GM11168 (cell line): Measurements from ENCODE around the gene ATP2A1.

Experiments used
- in situ Hi-C: fragments of 300-500 bp; cut with MboI; formaldehyde crosslinking; loops from one replicate; pipeline ENCODE4 v1.12.0; 2022; ENCODE audit warnings: low sequenced_read_pairs; ENCODE audit not compliant: unreplicated experiment

ATP2A1 gene

DNA sequence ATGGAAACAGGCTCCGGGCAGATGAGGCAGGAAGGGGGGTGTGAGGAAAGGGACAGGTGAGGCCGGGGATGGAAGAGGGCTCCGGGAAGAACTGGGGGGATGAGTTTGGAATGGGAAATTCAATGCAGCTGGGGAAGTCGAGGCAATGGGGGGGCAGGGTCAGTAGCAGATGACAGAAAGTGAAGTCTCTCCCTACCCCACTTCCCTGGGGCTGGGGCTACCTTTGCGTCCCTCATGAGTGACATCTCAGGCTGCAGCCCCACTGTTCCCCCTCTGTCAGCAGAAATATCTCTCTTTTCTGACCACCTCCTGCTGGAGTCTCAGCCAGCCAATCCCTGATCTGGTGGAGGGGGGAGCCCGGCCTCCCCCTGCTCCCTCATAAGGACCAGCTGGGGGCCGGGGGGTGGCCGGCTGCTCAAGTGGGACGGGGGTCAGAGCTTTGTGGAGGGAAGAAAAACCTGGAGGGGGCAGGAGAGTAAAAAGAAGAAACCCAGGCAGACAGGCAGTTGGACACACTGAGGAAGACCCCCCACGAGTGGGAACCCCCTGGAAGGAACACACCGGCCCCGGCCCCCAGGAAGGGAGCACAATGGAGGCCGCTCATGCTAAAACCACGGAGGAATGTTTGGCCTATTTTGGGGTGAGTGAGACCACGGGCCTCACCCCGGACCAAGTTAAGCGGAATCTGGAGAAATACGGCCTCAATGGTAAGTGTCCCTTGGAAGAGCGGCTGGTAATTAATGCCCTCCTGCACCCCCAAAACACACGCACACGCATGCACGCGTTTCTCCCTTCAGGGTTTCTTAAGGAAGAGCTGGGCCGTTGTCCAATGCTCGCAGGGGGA, at the start of gene ATP2A1:
TSS of gene ATP2A1 (plus strand) at position 406 of the 844 bp plus-strand sequence. CDS start at position 590, 184 bp downstream.
- in situ Hi-C loops: no loop called here

DNA sequence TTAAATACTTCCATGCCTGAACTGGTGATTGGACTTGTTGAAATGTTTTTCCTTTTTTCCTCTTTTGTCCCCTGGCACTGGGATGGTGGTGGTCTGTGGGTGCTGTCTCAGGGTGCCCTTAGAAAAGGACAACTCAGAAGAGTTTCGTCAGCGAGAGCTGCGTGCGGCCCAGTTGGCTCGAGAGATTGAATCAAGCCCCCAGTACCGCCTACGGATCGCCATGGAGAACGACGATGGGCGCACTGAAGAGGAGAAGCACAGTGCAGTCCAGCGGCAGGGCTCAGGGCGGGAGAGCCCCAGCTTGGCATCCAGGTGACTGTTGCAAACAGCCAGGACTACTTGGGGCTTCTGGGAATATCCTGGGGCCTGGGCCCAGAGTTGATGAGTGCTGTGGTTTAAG, 48.5 kb upstream of the ATP2A1 start:
- in situ Hi-C loops: loop anchor here (25.0 kb wide), 1 partner anchor 142 kb away; no protein-coding TSS in a partner anchor

DNA sequence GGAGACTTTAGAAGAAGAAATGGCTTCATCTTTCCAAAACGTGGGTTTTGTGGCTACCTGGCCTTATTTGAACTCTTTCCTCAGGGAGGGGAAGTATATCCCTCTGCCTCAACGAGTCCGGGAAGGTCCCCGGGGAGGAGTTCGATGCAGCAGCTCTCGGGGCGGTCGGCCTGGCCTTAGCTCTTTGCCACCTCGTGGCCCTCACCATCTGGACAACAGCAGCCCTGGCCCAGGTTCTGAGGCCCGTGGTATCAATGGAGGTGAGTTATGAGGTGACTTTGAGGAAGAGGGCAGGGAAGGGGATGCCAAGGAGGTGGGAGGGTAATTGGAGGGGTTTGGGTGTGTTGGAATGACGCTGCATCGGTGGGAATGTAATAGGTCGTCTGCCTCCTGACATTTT, 47.8 kb upstream of the ATP2A1 start:
- in situ Hi-C loops: loop anchor here (25.0 kb wide), 1 partner anchor 143 kb away; no protein-coding TSS in a partner anchor

DNA sequence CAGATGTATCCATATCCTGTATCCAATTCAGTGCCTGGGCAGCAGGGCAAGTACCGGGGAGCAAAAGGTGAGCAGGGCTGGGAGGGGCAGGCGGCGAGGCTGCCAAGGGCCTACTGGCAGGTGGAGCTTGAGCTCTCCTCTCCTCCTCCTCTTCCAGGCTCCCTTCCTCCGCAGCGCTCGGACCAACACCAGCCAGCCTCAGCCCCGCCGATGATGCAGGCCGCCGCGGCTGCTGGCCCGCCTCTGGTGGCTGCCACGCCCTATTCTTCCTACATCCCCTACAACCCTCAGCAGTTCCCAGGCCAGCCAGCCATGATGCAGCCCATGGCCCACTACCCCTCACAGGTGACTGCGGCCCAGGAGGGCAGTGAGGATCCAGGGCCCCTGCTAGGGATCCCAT, 43.9 kb upstream of the ATP2A1 start:
- in situ Hi-C loops: loop anchor here (25.0 kb wide), 1 partner anchor 147 kb away; no protein-coding TSS in a partner anchor

DNA sequence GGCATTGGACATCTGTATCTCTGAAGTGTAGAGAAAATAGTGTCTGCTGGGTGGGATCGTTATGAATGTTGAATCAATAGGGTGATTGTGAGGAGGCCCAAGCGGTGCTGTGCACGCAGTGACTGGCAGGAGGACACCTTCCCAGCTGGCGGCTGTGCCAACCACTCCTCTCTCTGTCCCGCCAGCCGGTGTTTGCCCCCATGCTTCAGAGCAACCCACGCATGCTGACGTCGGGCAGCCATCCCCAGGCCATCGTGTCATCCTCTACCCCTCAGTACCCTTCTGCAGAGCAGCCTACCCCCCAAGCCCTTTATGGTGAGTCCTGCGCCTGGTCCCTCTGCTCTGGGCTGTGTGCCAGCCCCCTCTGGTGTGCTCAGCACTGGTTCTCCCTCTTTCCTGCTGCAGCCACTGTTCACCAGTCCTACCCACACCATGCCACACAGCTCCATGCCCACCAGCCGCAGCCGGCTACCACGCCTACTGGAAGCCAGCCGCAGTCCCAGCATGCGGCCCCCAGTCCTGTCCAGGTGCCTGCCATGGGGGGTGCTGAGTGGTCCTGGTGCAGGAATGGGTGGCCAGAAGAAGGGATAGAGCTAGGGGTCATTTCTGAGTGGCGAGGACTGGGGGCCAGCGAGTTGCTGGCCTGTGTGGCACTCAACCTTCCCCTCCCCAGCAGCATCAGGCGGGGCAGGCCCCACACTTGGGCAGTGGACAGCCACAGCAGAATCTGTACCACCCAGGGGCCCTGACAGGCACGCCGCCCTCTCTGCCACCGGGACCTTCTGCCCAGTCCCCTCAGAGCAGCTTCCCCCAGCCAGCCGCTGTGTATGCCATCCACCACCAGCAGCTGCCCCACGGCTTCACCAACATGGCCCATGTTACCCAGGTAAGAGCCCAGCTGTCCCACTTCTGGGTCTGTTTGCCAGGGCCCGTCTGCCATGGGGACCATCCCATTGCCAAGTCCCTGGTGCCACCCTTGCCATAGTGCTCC, 43.1 kb upstream of the ATP2A1 start:
- in situ Hi-C loops: loop anchor here (25.0 kb wide), 1 partner anchor 148 kb away; no protein-coding TSS in a partner anchor

DNA sequence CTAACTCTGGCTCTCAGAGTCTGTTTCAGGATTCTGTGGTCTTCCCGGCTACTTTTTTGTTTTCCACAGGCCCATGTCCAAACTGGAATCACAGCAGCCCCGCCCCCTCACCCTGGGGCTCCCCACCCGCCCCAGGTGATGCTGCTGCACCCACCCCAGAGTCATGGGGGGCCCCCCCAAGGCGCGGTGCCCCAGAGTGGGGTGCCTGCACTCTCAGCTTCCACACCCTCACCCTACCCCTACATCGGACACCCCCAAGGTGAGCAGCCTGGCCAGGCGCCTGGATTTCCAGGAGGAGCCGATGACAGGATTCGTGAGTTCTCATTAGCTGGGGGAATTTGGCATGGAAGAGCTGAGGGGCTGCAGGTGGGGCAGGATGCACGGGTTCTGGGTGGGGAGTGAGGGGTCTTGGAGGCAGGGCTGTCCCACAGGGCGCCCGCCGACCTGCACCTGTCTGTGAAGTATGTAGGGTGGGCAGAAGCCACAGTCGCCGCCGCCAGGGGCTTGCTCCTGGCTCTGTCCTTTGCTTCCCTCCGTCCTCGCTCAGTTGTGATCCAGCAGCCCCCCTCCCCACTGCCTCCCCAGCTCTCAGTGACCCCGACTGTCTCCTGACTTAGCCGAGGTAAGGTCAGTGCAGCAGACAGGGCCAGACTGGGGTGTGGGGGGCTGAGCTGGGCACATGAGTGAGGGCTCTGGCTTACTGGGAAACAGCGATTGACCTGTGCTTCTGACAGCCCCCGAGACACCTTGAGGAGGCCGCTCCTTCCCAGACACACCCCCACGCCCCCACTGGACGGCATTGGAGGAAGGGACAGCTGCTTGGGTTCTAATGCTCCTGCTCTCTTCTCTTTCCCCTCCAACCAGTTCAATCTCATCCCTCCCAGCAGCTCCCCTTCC, 42.2 kb upstream of the ATP2A1 start:
- in situ Hi-C loops: loop anchor here (25.0 kb wide), 1 partner anchor 149 kb away; no protein-coding TSS in a partner anchor

DNA sequence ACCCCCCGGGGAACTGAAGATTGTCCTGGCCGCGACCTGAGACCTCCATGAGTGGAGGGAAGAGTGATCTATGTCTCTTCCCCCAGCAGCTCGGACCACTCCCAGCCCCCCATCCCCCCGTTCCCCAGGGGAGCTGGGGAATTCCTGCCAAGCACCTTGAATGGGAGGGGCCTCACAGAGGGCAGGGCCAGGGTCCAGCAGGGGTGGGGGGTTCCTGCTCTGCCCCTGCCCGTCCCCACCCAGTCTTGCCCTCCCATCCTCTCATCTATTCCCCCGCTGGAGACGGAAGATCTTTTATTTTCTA, 41.6 kb upstream of the ATP2A1 start:
- in situ Hi-C loops: loop anchor here (25.0 kb wide), 1 partner anchor 149 kb away; no protein-coding TSS in a partner anchor

DNA sequence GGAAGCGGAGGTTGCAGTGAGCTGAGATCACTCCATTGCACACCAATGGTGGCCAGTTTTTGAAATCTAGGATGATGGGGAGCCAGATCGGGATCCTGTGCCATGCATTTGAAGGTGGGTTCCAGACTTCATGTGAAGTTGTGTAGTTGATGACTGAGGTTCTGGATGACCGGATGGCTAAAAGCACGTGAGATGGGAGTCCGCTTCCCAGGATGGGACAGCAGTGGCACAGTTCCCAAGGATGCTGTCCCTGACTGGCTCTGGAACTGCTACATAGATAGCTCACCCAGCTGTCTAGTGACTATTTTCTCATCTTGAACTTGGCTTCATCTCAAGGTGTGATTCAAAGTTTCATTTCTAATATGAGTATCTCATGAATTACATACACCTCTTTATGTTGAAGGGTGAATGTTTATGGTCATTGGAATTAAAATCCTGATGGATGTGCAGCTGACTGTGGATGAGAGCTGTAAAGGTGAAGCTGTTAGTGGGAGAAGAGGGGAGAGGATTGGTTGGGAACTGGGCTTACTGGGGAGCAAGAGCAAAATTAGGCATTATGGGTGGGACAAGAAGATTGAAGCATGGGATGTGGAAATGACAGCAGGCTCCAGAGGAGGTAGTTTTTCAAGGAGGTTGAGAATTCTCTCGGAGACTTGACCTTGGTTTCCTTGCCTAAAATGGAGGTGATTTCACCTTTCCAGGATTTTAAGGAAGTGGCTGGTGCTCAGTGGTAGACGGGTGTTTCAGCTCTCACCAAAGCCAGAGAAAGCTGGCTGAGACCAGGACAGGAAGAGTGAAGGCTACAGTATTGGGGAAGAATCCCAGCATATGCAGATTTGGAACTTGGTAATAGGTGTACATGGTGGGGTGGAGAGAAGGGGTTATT, 40.4 kb upstream of the ATP2A1 start:
- in situ Hi-C loops: loop anchor here (25.0 kb wide), 1 partner anchor 151 kb away; no protein-coding TSS in a partner anchor

DNA sequence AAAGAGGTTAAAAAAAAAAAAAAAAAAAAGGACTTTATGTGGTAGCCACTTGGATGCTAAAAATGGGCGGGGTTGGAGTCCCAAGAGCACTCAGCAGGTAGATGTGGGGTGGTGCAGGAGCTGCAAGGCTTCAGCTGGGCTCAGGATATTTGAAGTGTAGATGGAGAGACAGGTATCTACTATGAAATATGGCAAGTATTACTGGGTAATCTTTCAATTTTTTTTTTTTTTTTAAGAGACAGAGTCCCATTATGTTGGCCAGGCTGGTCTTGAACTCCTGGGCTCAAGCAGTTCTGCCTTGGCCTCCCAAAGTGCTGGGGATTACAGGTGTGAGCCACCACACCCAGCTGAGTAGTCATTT, 39.8 kb upstream of the ATP2A1 start:
- in situ Hi-C loops: loop anchor here (25.0 kb wide), 1 partner anchor 151 kb away; no protein-coding TSS in a partner anchor

DNA sequence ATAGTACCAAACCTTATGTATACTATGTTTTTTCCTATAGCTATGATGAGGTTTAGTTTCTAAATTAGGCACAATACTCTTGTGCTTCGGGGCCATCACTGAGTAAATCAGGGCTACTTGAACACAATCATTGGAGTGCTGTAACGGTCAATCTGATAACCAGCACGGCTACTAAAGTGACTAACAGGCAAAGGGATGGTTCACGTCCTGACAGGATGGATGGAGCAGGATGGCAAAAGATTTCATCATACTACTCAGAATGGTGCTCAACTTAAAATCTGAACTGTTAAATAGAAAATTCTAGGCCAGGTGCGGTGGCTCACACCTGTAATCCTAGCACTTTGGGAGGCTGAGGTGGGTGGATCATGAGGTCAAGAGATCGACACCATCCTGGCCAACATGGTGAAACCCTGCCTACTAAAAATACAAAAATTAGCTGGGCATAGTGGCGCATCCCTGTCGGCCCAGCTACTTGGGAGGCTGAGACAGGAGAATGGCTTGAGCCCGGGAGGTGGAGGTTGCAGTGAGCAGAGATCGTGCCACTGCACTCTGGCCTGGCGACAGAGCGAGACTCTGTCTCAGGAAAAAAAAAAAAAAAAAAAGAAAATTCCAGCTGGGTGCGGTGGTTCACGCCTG, 39.2 kb upstream of the ATP2A1 start:
- in situ Hi-C loops: loop anchor here (25.0 kb wide), 1 partner anchor 152 kb away; no protein-coding TSS in a partner anchor

DNA sequence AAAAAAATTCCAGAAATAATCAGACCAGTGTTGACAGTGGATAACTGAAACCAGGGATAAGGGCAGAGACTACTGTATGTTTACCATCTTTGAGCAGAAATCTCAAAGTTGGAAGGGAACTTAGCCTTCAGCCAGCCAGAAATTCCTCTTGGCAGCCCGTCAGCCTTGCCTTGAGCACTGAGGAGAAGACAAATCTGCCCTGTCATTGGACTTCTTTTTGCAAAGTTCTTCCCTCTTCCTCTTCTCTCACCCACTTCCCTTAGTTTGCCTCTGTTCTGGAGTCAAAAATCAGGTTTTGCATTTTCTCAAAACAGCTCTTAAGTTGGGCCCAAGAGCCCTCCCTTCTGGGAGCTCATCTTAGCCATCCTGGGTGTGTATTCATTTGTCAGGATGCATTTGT, 38.4 kb upstream of the ATP2A1 start:
- in situ Hi-C loops: loop anchor here (25.0 kb wide), 1 partner anchor 153 kb away; no protein-coding TSS in a partner anchor

DNA sequence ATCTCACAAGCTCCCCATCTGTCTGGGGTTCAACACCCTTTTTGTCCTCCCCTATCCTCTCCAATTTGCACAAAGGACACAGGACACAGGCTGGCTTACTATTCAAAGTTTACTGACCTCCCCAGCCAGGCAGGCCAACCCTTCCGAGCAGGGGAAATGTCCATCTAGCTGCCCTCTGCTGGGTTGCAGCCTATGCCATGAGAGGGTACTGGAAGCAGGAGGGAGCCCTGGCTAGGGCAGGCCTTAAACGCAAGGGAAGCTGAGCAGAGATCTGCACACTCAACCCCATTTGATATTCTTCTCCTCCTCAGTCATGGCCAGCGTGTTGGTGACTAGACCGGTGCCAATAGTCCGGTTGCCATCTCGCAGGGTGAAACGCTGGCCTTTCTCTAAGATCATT, 35.6 kb upstream of the ATP2A1 start:
- in situ Hi-C loops: loop anchor here (25.0 kb wide), 1 partner anchor 155 kb away; no protein-coding TSS in a partner anchor

DNA sequence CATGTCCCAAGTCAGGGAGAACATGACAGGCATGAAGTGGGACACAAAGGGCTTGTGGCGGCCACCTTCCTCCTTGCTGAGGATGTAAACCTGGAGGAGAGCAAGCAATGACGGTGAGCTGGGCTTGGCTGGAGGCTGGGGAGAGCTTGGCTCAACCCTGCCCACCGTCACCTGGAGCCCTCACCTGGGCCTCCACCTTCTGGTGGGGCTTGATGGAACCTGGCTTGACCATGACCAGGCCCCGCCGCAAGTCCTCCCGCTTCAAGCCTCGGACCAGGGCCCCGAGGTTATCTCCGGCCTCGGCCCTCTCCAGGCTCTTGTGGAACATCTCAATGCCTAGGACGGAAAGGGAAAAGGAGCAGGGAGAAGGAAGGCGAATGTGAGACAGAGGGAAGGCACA, 34.5 kb upstream of the ATP2A1 start:
- in situ Hi-C loops: loop anchor here (25.0 kb wide), 1 partner anchor 156 kb away; no protein-coding TSS in a partner anchor

DNA sequence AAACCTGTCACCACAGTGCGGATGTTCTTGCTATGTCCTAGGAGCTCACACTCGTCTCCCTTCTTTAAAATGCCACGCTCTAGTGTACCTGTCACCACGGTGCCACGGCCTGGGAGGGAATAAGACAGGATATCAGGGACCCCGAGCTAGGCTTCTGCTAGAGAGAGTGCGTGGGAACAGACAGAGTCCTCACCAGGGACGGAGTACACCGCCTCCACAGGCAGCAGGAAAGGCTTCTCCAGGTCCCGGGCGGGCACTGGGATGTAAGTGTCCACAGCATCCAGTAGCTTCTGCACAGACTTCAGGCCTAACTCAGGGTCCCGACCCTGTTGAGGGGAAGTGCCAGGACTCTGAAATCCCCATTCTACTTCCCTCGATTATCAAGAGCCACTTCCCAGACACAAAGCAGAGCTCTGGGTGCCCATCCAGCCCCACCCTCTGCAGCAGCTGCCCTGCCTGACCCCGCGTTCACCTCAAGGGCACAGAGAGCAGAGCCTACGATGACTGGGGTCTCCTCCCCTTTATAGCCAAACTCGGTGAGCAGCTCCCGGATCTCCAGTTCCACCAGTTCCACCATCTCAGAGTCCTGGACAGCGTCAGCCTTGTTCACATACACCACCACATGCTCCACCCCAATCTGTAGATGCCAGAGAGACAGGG, 33.9 kb upstream of the ATP2A1 start:
- in situ Hi-C loops: loop anchor here (25.0 kb wide), 1 partner anchor 157 kb away; no protein-coding TSS in a partner anchor

DNA sequence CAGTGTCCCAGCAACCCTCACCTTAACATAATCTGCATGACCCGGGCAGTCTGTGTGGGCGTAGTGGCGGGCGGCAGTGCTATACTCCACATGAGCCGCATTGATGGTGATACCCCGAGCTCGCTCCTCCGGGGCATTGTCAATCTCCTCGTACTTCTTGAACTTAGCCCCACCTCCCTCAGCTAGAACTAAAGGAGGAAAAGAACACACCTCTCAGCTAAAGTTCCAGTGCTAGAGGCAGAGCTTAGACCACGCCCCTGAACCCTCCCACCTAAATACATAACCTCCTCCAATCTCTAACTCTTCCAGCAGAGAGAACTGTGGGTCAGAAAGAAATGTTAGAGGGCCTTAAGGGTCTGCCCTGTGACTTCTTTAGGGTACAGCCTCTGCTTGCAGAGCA, 33.0 kb upstream of the ATP2A1 start:
- in situ Hi-C loops: loop anchor here (25.0 kb wide), 1 partner anchor 158 kb away; no protein-coding TSS in a partner anchor

DNA sequence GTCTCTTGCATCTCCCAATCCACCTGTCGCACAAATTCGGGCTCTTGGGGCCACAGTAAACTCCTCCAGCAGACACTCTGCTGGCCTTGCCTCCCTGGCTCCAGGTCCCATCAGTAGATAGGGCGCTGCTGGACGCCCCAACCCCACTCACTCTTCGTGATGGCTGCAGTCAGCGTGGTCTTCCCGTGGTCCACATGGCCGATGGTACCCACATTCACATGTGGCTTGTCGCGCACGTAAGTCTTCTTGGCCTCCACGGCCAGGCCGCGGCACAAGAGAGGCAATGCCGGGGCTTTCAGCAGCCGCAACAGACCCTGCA, 32.6 kb upstream of the ATP2A1 start:
- in situ Hi-C loops: loop anchor here (25.0 kb wide), 1 partner anchor 158 kb away; no protein-coding TSS in a partner anchor
